HG03460 (cell line): ENCODE results near the gene BMPER.

Source experiments
- ATAC-seq: cut with Tn5 transposase; IDR thresholded peaks from one replicate; pipeline ENCODE4 v1.9.1; 2021; ENCODE audit not compliant: unreplicated experiment

BMPER gene

DNA sequence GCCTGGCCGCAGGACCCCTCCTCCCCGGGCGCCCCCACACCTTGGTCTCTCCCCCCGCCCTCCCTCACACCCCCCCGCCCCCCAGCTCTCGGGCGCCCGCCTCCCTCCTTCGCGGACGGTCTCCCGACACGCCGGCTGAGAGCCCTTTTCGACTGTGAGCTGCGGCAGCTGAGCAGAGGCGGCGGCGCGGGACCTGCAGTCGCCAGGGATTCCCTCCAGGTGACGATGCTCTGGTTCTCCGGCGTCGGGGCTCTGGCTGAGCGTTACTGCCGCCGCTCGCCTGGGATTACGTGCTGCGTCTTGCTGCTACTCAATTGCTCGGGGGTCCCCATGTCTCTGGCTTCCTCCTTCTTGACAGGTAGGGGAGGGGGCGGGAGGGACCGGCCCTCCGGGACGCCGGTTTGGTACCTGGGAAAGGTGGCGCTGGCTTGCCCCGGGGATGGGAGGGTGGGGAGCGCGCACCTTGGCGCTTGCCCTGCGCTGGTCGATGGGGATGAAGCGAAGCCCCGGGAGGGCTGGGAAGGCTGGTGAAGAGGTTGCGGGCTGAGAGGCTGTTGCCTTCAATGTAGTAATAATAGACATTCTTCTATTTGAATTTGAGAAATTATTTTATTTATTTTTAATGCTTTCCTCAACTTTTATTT lies at the start of gene BMPER:
Gene BMPER (plus strand): TSS at position 151 of the 644 bp plus-strand sequence. CDS start 75 bp downstream, at position 226.
- ATAC-seq, result no peak

DNA sequence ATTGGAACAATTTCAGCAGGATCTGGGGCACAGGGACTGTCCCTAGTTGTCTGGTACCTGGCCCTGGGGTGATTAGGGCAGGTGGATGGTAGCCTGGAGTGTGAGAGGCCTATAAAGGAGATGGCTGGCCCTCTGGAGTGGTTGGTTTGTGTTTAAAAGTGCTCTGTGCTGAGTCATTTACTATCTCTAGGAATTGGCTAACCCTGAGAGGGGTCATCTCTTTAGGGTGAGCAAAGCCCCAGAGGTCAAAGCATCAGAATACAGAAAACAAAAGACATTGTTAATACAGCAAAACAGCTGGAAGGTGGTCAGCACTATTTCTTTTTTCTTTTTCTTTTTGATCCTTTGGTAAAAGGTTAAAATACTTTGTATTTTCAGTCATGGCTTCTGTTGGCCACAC lies 43.4 kb upstream of the BMPER start:
- ATAC-seq, result no peak

DNA sequence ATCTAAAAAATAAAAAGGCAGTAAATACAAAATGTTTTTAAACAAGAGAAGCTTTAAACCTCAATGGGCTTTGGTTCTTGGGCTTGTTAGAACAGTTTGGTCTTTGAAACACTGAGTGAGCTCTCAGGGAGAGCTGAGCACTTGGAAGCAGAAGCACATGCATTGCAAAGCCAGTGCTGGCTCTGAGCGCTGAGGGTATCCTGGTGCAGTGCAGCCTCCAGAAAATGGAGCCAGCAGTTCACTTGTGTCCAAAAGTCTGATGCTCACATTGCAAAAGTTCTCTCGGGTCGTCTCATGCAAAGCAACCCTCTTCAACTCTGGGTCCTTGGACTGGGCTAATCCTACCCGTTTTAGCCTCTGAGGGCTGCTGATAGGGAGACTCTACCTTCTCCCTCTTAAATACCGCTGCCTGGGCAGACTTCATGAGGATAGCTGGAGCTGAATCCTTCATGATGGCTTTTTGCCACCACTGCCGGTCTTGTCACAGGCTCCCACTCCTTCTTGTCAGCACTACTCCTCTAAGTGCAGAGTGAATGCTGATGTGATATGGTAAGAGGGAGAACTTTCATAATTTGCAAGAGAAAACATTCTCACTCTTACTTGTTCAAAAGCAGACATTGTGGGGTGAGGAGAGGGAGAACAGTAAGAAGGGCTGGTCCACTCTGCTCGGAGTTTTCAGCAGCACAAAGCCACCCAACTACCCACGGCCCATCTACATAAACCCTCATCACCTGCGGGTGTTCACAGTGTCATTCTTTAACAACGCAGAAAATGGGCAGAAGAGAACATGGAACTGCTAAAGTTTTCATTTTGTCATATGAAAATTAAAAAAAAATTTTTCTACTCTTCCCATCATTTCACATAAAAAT lies 42.2 kb upstream of the BMPER start:
- no peak for ATAC-seq

DNA sequence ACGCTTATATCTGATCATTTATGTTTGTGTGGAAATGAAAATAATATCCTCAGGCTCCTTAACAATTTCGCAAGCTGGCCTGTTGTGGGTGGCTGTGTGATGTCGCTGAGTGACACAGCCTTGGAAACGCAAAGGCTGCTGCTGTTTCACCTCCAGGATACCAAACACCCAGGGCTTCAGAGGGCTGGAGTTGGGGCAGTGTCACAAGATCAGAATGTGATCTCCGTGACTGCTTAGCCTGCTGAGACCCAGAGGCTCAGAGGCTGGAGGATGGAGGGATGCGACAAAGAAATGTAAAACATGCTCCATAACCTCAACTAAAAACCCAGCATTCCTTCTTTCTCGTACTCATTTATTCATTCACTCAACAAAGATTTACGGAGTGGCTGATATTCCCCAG lies 37.2 kb upstream of the BMPER start:
- ATAC-seq, result no peak

DNA sequence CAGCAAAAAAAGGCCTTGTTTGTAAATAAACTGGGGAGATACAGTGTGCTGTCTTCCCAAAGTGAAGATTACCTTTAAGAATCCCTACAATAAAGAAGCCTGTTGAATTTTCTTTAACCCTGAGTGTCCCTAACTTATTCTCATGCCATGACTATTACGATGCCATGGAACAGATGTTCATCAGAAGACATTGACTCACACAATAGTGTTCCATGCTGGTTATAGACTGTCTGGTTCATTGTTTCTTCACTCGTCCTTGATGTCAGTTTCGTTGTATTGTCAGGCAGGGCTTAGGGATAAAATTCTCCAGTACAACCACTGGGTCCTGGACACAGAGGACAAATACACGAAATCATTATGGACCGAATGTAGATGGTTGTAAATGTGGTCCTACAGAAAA lies 36.2 kb upstream of the BMPER start:
- ATAC-seq, result no peak

DNA sequence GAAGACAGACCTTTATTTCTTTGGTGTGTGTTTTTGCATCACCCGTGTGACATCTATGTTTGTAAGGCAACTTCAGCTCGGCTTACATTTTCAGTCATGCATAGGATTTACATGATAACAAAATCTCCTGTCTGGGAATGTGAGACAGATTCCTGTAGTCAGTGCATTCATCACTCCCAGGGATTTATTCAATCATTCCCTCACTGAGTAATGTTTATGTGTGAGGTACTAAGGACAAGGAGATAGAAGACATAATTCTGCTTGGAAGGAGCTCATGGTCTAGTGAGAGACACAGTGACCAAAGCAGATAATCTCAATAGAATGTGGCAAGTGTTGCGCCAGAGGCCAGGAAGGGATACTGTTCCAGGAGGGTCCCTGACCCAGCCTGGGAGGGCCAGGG lies 35.2 kb upstream of the BMPER start:
- ATAC-seq, result no peak

DNA sequence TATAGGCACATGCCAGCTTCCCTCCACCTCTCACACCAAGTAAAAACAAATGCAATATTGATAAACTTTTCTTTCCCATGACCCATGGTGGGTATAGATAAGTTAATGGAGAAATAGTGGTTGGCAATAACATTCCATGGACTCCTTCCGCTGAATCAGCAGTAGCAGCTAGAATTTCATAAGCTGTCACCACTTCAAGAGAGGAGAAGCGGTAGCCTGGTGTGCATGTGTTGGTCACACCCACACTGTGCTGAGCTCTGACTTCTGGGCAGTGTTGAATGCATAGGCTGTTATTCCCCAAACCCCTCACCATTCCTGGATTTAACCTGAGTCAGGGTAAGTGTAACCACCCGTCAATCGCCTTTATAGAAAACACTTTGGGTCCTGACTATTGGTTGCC lies 32.5 kb upstream of the BMPER start:
- no peak for ATAC-seq

DNA sequence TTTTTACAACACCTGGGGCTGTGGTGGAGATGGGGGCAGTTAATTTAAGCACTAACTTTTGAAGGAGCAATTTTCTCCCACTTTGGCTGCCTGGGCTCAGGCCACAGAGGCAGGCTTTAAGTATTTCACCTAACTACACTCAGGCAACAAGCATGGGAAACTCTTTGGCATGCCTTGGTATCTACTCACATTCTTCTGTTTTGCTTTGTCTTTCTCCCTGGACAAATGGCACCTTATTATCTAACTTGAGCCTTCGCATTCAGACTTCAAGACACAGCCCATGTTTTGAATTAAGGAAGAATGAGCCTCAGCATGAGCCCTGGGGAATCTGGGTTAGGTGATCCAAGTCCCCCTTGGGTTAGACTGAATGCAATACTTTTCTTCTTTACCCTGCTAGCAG lies 31.8 kb upstream of the BMPER start:
- ATAC-seq, result no peak

DNA sequence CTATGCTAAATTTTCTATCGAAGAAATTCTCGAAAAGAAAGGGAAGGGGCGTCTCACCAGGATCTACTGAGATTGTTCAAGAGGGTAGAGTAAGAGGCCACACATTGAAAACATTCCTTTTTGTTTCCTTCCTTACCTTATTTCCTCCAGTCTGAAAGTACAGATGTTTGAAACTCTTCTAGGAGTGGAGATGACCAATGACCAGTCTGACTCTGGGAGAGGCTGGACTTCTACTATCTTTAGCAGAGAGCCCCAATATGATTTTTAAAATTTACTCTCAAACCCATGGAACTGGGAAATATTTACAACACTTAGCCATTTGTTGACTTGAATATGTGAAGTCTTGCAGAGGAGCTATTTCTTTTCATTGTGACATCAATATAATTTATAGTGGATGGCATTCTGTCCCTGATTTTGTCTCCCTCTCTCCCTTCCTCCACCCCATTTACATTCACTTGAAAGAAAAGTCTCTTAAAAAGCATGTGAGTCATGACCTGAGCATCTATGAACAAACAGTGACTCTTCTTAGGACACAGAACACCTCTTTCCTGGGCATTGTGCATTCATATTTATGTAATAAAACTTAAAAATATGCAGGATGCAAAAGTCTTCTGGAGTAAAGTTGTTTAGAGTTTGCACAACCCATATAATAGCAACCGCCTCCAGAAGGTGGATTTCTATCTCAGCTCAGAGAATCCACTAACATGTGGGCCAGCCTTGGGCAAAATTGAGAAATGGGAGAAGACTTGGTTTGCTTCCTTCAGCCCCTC lies 31.2 kb upstream of the BMPER start:
- no peak for ATAC-seq

DNA sequence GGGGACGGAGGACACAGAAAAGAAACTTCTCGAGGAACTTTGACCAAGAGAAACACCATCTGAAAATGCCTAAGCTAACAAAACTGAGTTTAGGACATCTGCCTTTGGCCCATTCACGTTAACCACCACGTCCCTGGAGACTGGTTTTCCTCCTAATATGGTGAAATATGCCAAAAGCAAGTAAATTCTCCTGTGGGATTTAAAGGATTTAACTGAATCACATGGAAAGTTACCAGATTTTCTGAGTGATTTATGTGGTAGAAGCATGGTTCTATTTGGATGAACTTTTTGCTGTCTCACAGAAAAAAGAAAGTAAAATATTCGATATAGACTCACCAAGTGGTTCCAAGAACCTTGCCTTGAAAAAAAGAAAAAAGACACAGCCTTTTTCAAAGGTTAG lies 30.4 kb upstream of the BMPER start:
- ATAC-seq, result no peak

DNA sequence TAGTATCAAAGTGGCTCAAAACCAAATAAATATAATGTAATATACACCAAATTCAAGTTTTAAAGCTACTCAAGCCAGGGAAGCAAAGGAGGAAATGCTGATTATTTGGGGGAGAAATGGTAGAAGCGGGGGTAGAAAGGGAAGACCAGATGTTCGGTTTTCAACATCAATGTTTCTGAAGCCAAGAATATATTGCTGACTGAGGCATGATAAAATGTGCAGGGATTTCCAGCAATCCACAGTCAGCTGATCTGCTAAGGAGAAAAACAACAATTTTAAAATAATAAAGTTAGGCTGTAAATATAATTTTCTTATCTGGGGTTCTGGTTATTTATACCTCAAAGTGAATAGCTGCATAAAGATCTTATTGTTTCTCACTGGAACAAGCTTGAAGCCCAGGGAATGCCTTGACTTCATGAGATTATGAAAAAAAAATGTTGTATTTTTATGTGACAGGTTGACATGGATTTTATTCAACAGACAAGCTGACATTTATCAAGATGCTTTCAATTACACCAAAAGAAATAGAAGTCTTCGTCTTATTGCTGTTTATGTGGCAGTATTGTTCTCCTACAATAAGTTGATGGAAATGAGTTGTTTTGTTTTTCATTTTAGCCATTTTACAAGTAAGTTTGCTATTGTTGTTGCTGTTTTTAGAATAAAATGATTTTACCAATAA lies 28.6 kb upstream of the BMPER start:
- no peak for ATAC-seq

DNA sequence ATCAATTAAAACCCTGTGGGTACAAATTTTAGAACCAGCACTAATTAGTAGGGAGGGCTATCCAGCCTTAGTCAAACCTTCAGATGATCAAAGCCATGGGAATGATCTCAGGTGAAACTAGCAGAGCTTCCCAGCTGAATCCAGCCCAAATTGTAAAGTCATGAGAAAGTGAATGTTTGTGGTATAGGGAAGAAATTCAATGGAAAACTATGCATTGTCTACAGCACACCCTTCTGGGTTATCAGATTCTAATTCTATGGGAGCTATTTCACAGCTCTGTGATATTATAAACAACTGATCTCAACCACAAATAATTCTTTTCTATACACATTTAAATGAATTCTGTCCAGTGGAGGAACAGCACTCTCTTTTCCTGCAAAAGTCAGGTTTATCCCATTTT lies 24.6 kb upstream of the BMPER start:
- ATAC-seq, result no peak

DNA sequence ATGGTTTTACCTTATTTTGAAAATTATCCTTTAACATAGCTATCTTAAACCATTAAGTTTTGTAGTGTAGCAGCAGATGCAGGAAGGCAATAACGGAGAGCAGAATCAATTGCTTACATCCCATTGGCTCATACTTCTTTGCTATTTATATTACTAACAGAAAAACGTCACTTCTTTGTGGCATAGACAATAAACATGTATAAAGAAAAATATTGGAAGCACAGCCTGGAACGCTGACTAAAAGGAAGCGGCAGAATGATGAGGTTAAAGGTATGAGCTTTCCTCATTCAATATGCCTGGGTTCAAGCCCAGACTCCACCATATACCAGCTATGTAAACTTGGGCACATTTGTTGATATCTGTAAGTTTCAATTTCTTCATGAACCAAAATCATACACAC lies 24.0 kb upstream of the BMPER start:
- ATAC-seq, result no peak

DNA sequence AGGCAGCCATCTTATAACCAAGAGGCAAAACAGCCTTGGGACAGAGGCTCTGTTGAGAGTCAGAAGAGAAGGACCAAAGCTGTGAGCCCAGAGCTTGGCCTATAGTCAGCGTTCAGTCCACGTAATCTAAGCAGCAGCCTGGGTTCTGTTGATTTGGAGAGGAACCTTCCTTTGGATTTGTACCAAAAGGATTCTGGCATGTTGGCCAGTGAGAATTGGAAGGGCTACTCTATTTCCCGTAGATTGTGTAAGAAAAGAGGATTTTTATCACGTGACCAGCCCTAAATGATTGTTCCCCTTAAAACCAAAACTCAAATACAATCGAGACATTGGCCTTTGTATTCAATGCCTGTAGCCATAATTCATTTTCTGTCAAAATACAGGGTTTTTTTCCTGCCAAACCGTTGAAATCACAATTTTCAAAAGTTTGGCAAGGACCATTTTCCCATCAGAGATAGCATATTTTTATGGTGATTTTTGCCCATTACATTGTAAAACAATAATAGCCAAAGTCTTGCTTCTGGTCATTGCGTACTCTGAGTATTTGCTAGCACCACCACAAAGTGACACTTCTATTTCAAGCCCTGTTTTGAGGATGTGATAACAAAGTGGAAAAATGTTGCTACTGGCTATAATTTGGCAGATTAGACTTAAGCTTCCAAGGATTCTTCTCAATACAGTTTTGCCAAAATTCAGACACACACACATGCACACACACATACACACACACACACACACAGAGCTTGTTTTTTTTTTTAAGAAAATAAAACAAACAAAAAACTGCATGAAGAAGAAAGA lies 23.1 kb upstream of the BMPER start:
- no peak for ATAC-seq

DNA sequence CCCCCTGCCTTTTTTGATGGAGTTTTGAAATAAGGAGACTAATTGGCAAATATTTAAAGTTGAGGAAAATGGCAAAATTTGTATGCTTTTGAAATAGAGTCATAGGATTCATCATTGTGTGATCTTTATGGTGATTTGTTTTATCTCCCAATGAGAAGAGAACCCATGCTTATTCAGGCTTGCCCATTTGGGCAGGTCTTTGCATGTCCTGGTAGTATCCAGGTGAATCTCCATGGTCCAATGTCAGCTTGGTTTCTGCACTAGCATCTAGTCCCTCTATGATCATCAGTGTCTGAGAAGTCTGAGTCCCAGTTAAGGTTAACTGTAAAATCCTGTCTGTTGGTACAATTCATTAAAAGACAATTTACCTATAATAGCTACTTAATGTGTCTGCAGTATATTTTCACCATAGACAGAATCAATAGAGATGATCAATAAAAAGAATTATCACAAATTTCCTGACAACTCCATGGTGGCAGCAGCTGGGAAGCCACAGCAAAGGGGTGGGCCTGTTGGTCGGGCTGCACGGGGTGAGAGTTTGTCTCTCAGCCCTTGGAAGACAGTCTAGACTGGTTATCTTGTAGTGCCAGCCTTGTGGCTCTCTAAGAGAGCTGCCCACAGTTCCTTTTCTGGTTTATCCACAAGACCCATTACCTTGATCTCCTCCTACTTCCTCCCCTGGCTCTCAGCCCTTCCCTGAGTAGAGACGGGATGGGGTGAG lies 22.2 kb upstream of the BMPER start:
- no peak for ATAC-seq

DNA sequence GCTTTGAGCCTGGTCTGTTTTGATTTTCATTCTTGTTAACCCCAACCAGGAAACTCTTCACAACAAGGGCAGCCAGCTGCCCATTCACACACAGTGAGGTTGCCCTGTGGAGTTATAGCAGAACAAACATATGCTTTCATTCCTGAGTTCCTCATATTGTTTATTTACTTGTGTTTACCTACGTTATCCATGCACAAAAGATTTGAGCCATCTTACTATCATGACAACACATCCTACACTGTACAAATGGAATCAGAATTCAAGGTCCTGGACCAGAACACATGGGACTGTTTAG lies 21.7 kb upstream of the BMPER start:
- no peak for ATAC-seq

DNA sequence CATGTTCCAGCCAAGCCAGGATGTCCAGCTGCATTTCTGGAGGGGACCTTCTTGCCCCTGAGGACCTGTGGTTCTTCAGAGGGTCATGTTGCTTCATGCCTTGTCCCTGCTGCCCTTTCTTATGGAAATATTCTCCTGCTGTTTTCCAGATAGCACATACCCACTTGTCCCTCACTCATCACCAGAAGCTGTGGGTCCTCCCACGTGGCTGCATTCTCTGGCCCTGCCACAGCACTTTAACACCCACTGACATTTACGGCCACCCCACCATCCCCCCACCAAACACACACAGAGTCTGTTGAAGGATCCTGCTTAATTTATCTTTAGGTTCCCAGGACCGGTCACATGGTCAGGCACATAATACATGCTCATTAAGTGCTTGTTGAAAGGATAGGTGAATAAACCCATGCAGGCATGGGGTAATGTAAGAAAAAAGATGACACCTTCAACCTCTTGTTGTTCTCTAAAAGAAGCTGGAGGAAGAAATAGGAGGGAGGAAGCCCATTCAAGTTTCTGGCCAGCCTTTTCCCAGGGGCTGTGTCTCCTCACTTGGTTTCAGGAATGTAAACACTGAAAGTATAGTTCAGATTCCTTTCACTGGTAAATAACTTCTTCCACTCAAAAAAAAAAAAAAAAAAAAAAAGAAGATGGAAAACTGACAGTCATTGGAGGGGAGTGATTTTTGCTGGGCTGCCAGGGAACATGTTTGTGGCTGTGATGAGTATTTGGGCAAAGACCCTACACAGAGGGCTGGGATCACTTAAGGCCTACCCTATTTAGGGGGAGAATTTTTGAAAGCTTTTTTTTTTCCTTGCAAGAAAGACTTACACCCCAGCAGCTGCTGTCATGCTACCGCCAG lies 19.8 kb upstream of the BMPER start:
- ATAC-seq, result no peak

DNA sequence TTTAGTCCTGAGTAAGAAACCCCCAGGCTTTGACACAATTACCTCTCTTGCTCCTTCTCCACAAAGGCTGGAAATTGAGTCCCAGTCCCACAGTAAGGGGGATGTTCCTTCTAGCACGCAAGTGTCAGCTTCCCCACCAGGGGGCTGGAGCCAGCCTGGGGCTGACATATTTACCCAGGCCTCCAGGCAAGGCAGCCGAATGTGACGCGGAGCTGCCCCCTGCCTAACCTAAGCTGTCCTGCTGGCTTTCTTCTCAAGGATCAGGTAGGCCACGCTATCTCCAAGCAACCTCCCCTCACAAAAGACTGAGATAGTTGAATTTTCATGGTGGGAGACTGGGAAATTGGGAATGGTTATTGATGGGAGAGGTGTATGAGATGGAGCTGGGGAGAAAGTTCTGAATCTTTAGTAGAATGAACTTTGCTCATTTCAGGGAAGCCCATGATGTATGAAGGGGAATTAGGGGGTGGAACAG lies 19.2 kb upstream of the BMPER start:
- ATAC-seq, result no peak
